ENCODE data around the gene RAD51B.

Gene RAD51B

DNA sequence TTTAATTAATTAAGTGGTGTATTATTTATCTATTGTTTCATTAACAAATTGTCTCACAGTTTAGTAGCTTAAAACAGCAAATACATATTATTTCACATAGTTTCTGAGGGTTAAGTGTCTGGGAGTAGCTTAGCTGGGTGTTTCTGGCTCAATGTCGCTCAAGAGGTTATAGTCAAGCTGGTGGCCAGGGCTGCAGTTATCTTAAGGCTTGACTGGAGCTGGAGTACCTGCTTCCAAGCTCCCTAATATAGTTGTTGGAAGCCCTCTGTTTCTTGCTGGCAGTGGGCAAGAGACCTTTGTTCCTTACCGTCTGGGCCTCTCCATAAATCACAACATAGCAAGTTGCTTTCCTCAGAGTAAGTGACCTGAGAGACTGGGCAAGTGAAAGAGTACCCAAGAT, 66.6 kb downstream of the RAD51B start:
- no peak overlapping the region for H3K27ac ChIP-seq
- POLR2A ChIA-PET (ENCODE audit: low non-redundant PET): no interaction called here
- CTCF ChIA-PET: interaction anchor here (0.6 kb wide), 1 partner anchor 19 kb away, joined by 3 read pairs; no protein-coding TSS in a partner anchor
- no peak for DNase-seq (ENCODE audit: low spot score)
- TF ChIP-seq, protein P1, sequence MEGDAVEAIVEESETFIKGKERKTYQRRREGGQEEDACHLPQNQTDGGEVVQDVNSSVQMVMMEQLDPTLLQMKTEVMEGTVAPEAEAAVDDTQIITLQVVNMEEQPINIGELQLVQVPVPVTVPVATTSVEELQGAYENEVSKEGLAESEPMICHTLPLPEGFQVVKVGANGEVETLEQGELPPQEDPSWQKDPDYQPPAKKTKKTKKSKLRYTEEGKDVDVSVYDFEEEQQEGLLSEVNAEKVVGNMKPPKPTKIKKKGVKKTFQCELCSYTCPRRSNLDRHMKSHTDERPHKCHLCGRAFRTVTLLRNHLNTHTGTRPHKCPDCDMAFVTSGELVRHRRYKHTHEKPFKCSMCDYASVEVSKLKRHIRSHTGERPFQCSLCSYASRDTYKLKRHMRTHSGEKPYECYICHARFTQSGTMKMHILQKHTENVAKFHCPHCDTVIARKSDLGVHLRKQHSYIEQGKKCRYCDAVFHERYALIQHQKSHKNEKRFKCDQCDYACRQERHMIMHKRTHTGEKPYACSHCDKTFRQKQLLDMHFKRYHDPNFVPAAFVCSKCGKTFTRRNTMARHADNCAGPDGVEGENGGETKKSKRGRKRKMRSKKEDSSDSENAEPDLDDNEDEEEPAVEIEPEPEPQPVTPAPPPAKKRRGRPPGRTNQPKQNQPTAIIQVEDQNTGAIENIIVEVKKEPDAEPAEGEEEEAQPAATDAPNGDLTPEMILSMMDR (conservative IDR thresholded peaks at IDR 0.05; ENCODE audit: low read depth): no peak

DNA sequence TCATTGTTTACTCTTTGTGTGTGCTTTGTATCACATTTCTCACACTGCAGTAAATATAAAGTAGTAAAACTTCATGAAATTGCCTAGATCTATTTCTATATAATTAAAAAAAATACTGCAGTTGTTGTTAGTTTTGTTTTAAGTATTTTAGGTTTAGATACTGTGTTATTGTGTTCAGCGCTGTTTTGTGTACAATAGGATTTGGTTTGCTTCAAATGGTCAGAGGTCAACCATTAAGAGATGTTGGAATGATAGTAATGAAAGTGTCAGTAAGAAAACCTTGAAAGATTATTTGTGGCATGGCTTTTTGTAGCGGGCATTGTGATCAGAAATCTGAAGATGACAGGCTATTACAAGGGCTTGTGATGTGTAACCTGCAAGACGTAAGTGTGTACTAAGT, 67.9 kb downstream of the RAD51B start:
- no peak overlapping the region for H3K27ac ChIP-seq
- CTCF ChIA-PET: no interaction called here
- POLR2A ChIA-PET (ENCODE audit: low non-redundant PET): no interaction called here
- TF ChIP-seq, protein P1 (conservative IDR thresholded peaks at IDR 0.05; ENCODE audit: low read depth): no peak
- no peak for DNase-seq (ENCODE audit: low spot score)

- TF ChIP-seq, protein P1 (conservative IDR thresholded peaks at IDR 0.05; ENCODE audit: low read depth): no peak
- no peak overlapping the region for H3K27ac ChIP-seq
- CTCF ChIA-PET: interaction anchor here (0.6 kb wide), 1 partner anchor 29 kb away, joined by 4 read pairs; no protein-coding TSS in a partner anchor
- POLR2A ChIA-PET (ENCODE audit: low non-redundant PET): no interaction called here
- DNase-seq (ENCODE audit: low spot score): no peak
Observed at GRCh38 chr14:67889455-67889854, 69.9 kb downstream of the RAD51B start.

DNA sequence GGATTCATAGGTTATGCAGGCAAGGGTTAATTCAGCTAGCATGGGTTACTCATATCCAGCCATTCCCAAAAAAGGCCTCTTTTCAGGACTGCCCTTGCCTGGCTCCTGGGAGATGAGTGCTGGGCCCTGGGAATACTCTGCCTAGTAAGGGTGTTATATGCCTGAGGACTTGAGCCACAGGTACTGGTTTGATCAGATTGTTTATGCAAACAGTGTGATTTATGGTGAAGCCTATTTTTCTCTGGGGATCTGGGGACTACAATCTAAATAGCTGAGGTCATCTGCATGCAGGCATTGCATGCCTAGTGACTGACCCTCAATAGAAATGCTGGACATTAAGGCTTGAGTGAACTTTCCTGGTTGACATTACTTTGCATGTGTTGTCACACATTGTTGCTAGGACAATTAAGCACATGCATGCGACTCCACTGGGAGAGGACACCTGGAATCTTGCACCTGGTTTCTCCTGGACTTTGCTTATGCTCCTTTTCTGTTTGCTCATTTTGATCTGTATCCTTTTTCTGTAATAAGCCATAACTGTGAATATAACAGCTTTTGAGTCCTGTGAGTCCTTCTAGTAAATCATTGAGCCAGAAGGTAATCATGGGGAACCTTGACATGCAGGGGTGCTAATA, 73.0 kb downstream of the RAD51B start:
- H3K27ac ChIP-seq: no peak overlapping the region
- ChIA-PET POLR2A (ENCODE audit: low non-redundant PET) (no interaction called here), CTCF (interaction anchor here (0.6 kb wide), 1 partner anchor 19 kb away, joined by 4 read pairs; no protein-coding TSS in a partner anchor)
- TF ChIP-seq, protein P1 (conservative IDR thresholded peaks at IDR 0.05; ENCODE audit: low read depth): no peak
- DNase-seq (ENCODE audit: low spot score): no peak

GRCh38 chr14:67900231-67900630, 80.7 kb downstream of the RAD51B start:
- POLR2A ChIA-PET (ENCODE audit: low non-redundant PET): no interaction called here
- TF ChIP-seq, protein P1 (conservative IDR thresholded peaks at IDR 0.05; ENCODE audit: low read depth): no peak
- DNase-seq (ENCODE audit: low spot score): no peak
- H3K27ac ChIP-seq: no peak overlapping the region
- CTCF ChIA-PET: interaction anchor here (0.6 kb wide), 2 partner anchors 917 to 944 kb away, joined by 3 to 4 read pairs; no protein-coding TSS in a partner anchor

DNA sequence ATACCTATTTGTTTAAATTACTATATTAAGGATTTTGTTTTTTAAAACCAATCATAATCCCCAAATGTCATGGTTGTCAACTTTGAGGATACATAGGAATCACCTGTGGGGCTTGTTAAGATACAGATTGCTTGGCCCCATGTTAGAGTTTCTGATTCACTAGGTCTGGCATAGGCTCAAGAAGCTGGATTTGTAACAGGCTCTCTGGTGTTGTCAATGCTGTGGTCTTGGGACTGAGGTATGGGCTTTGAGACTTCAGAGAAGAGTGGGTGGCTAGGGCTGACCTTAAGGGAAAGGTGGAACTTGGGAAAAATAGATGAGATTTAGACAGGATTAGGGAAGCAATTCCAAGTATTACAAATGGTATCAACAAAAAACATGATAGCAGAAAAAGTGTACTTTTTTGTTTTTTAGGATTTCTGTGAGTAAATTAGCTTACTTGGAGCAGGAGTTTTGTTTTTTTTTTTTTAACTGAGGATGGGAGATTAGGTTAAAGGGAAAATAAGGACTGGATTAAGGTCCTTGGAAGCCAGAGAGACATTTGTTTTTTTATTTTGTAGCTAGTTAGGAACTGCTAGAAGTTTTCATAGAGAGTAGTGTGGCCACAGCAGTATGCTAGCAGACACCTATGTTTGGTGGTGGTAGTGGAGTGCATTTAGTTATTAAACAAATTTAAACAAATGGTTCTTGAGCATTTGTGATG, 88.6 kb downstream of the RAD51B start:
- TF ChIP-seq, protein P1 (conservative IDR thresholded peaks at IDR 0.05; ENCODE audit: low read depth): no peak
- DNase-seq (ENCODE audit: low spot score): no peak
- H3K27ac ChIP-seq: no peak overlapping the region
- ChIA-PET POLR2A (ENCODE audit: low non-redundant PET) (no interaction called here), CTCF (interaction anchor here (0.5 to 0.7 kb wide), 3 partner anchors 11 to 88 kb away, joined by 3 to 8 read pairs (median 3); partner anchors contain the start of gene RAD51B)

All from RWPE1 (cell line).